Activated T-cell treated with anti-CD3 and anti-CD28 coated beads for 1 hour (primary cell): ENCODE results near the gene RASD2.

Experiments used
- DNase-seq: peaks from one replicate; pipeline ENCODE4 v3.0.0-alpha.2; 2020; ENCODE audit warnings: low read depth

Gene RASD2

GRCh38 chr22:35542157-35542938 lies 1.7 kb downstream of the RASD2 start:
- DNase-seq = no peak

GRCh38 chr22:35542939-35543516 lies 2.4 kb downstream of the RASD2 start:
- no peak for DNase-seq

GRCh38 chr22:35543702-35544101 lies 3.1 kb downstream of the RASD2 start:
- no peak for DNase-seq

- no peak for DNase-seq
Measured at GRCh38 chr22:35544189-35544588, 3.6 kb downstream of the RASD2 start.

- DNase-seq = no peak
Measured at GRCh38 chr22:35544827-35545226, 4.2 kb downstream of the RASD2 start.

- no peak for DNase-seq
Measured at GRCh38 chr22:35546886-35547285, 6.3 kb downstream of the RASD2 start.

- no peak for DNase-seq
Measured at GRCh38 chr22:35547987-35548721, 7.5 kb downstream of the RASD2 start.

GRCh38 chr22:35548722-35549112 lies 8.1 kb downstream of the RASD2 start:
- no peak for DNase-seq

- DNase-seq = no peak
Measured at GRCh38 chr22:35549328-35549727, 8.7 kb downstream of the RASD2 start.

GRCh38 chr22:35551549-35552177 lies 11.0 kb downstream of the RASD2 start:
- DNase-seq = no peak

- DNase-seq = peak; percentile 73
Measured at GRCh38 chr22:35552196-35552842, 11.7 kb downstream of the RASD2 start.

GRCh38 chr22:35552846-35553245 lies 12.2 kb downstream of the RASD2 start:
- no peak for DNase-seq

GRCh38 chr22:35553341-35553740 lies 12.7 kb downstream of the RASD2 start:
- no peak for DNase-seq

GRCh38 chr22:35554297-35554845 lies 13.7 kb downstream of the RASD2 start:
- no peak for DNase-seq

GRCh38 chr22:35555483-35555890 lies 14.9 kb downstream of the RASD2 start:
- DNase-seq = no peak

- no peak for DNase-seq
Measured at GRCh38 chr22:35555946-35556547, 15.4 kb downstream of the RASD2 start.

GRCh38 chr22:35556666-35557065 lies 16.0 kb downstream of the RASD2 start:
- DNase-seq = no peak

- no peak for DNase-seq
Measured at GRCh38 chr22:35558031-35558430, 17.4 kb downstream of the RASD2 start.

GRCh38 chr22:35558719-35559118 lies 18.1 kb downstream of the RASD2 start:
- DNase-seq = no peak

- no peak for DNase-seq
Measured at GRCh38 chr22:35559354-35560005, 18.8 kb downstream of the RASD2 start.

GRCh38 chr22:35560366-35560765 lies 19.7 kb downstream of the RASD2 start:
- no peak for DNase-seq
